H1 (cell line): ENCODE data around the gene EXOSC5. TPM values are rescaled to one million over a fixed set of nuclear protein-coding genes. Genes with fewer than 3 reads are reported as not detected.

Experiments used
- CTCF ChIA-PET: fragments of 300-600 bp; sonication (Branson Sonifier 250); formaldehyde crosslinking; loops from one replicate; lab custom pipeline; 2021; ENCODE audit not compliant: partially characterized antibody; lab: Charles Lee
- POLR2A ChIA-PET: fragments of 300-600 bp; sonication (Branson Sonifier 250); formaldehyde crosslinking; loops from one replicate; lab custom pipeline; 2021; ENCODE audit warnings: inconsistent platforms; ENCODE audit not compliant: partially characterized antibody; lab: Charles Lee
- DNase-seq, 2 experiments: peaks; one replicate each; pipeline versions ENCODE4 v3.0.0 to v3.0.0-alpha.2; 2010 to 2022; ENCODE audit warnings: low spot score in 2 of 2, low read depth in 1 of 2, mixed read lengths in 1 of 2
- FAIRE-seq: peaks from 2 replicates; lab custom pipeline; 2011; peaks lifted over from hg19 to GRCh38; lab: Jason Lieb, UNC
- H2AFZ ChIP-seq: 2 replicates; pipeline ENCODE4 v1.8.1; 2012; ENCODE audit warnings: low read length, inconsistent platforms
- H2AK5ac ChIP-seq: 2 replicates; pipeline ENCODE4 v1.6.1; 2013; ENCODE audit warnings: low read depth, low read length
- H2BK120ac ChIP-seq: replicated peaks from 2 replicates; pipeline ENCODE3; 2013; ENCODE audit warnings: low read depth, low read length, inconsistent platforms
- H2BK12ac ChIP-seq: 2 replicates; pipeline ENCODE4 v1.6.1; 2013; ENCODE audit warnings: low read depth, low read length
- H2BK15ac ChIP-seq: 2 replicates; pipeline ENCODE4 v1.6.1; 2013; ENCODE audit warnings: low read length
- H2BK20ac ChIP-seq: 2 replicates; pipeline ENCODE4 v1.6.1; 2013; ENCODE audit warnings: low read length
- H2BK5ac ChIP-seq: 2 replicates; pipeline ENCODE4 v1.6.1; 2013; ENCODE audit warnings: low read depth, low read length
- H3K14ac ChIP-seq: 2 replicates; pipeline ENCODE4 v1.6.1; 2013; ENCODE audit warnings: inconsistent platforms; ENCODE audit not compliant: insufficient read length
- H3K18ac ChIP-seq: 2 replicates; pipeline ENCODE4 v1.6.1; 2013; ENCODE audit warnings: low read length; ENCODE audit errors: extremely low read depth
- H3K23ac ChIP-seq: 2 replicates; pipeline ENCODE4 v1.6.1; 2013; ENCODE audit warnings: inconsistent platforms; ENCODE audit not compliant: insufficient read length
- H3K23me2 ChIP-seq: 2 replicates; pipeline ENCODE4 v1.6.1; 2013; ENCODE audit warnings: low read depth, low read length
- H3K27ac ChIP-seq: 2 replicates; pipeline ENCODE4 v1.6.1; 2011; ENCODE audit warnings: low read depth, low read length, inconsistent platforms
- H3K27me3 ChIP-seq, 4 experiments: replicated peaks in 1 of 4; 1 replicate in 1 of 4; 2 replicates in 3 of 4; pipeline versions ENCODE4 v1.6.1 to v1.8.1; 2011 to 2013; ENCODE audit warnings: low read length in 3 of 4, mild to moderate bottlenecking in 3 of 4, inconsistent platforms in 2 of 4, mixed read lengths in 2 of 4, moderate library complexity in 1 of 4; ENCODE audit not compliant: control insufficient read depth in 3 of 4, insufficient read depth in 3 of 4; ENCODE audit errors: extremely low read depth in 1 of 4
- H3K36me3 ChIP-seq, 4 experiments: 2 replicates each; pipeline versions ENCODE4 v1.6.1 to v1.8.1; 2011 to 2013; ENCODE audit warnings: mild to moderate bottlenecking in 4 of 4, low read length in 3 of 4, moderate library complexity in 2 of 4, control low read depth in 1 of 4, inconsistent platforms in 1 of 4; ENCODE audit not compliant: insufficient read depth in 4 of 4, control insufficient read depth in 2 of 4
- H3K4ac ChIP-seq: replicated peaks from 2 replicates; pipeline ENCODE3; 2013; ENCODE audit warnings: low read length, low read depth, mixed read lengths, inconsistent platforms; ENCODE audit not compliant: insufficient read length
- H3K4me1 ChIP-seq, 4 experiments: replicated peaks in 1 of 4; 1 replicate in 1 of 4; 2 replicates in 3 of 4; pipeline versions ENCODE4 v1.6.1 to v1.8.1; 2011 to 2013; ENCODE audit warnings: low read length in 3 of 4, inconsistent platforms in 2 of 4, mixed read lengths in 1 of 4; ENCODE audit not compliant: insufficient read depth in 4 of 4, control insufficient read depth in 3 of 4
- H3K4me2 ChIP-seq, 2 experiments: 2 replicates each; pipeline versions ENCODE4 v1.6.1 to v1.8.1; 2011 to 2013; ENCODE audit warnings: low read depth in 2 of 2, low read length in 2 of 2, control low read depth in 1 of 2, inconsistent platforms in 1 of 2, mild to moderate bottlenecking in 1 of 2; ENCODE audit not compliant: insufficient read depth in 1 of 2
- H3K4me3 ChIP-seq, 4 experiments: fragments of 200-600, 300-600 bp in 1 of 4; sonication (generic), shearing (Covaris generic), sonication (Bioruptor Twin) in 1 of 4; 2 replicates each; pipeline versions ENCODE4 v1.5.1 to v1.8.1; 2011 to 2016; ENCODE audit warnings: low read length in 4 of 4, low read depth in 3 of 4, control low read depth in 2 of 4, inconsistent platforms in 2 of 4, mild to moderate bottlenecking in 2 of 4, mixed read lengths in 1 of 4, moderate library complexity in 1 of 4; ENCODE audit not compliant: insufficient read depth in 2 of 4; ENCODE audit errors: extremely low read depth in 1 of 4
- H3K56ac ChIP-seq: replicated peaks from 2 replicates; pipeline ENCODE3; 2013; ENCODE audit warnings: low read depth, mild to moderate bottlenecking, mixed read lengths, low read length, inconsistent platforms; ENCODE audit not compliant: insufficient read length
- H3K79me1 ChIP-seq: 2 replicates; pipeline ENCODE4 v1.6.1; 2013; ENCODE audit warnings: low read depth, low read length, control low read depth
- H3K79me2 ChIP-seq, 2 experiments: 2 replicates each; pipeline versions ENCODE4 v1.6.1 to v1.8.1; 2012 to 2013; ENCODE audit warnings: low read length in 2 of 2, mild to moderate bottlenecking in 2 of 2, inconsistent platforms in 1 of 2; ENCODE audit not compliant: insufficient read depth in 2 of 2, control insufficient read depth in 1 of 2
- H3K9ac ChIP-seq, 4 experiments: replicated peaks in 1 of 4; 1 replicate in 1 of 4; 2 replicates in 3 of 4; pipeline versions ENCODE4 v1.6.1 to v1.8.1; 2011 to 2013; ENCODE audit warnings: low read depth in 3 of 4, low read length in 3 of 4, control low read depth in 2 of 4, mild to moderate bottlenecking in 2 of 4, moderate library complexity in 2 of 4, inconsistent platforms in 1 of 4; ENCODE audit errors: extremely low read depth in 1 of 4
- H3K9me3 ChIP-seq, 2 experiments: 2 replicates each; pipeline versions ENCODE4 v1.6.1 to v1.8.1; 2012 to 2013; ENCODE audit warnings: mild to moderate bottlenecking in 2 of 2, moderate library complexity in 2 of 2, control low read depth in 1 of 2, inconsistent platforms in 1 of 2, low read depth in 1 of 2, low read length in 1 of 2, mixed read lengths in 1 of 2; ENCODE audit not compliant: insufficient read depth in 2 of 2
- H4K20me1 ChIP-seq, 2 experiments: replicated peaks in 1 of 2; 2 replicates each; pipeline versions ENCODE3 to v1.8.1; 2011 to 2013; ENCODE audit warnings: inconsistent platforms in 2 of 2, low read length in 2 of 2, mild to moderate bottlenecking in 1 of 2; ENCODE audit not compliant: insufficient read depth in 2 of 2, control insufficient read depth in 1 of 2
- H4K5ac ChIP-seq: 2 replicates; pipeline ENCODE4 v1.6.1; 2013; ENCODE audit warnings: low read length, low read depth, mixed read lengths, inconsistent platforms; ENCODE audit not compliant: insufficient read length
- H4K8ac ChIP-seq: 2 replicates; pipeline ENCODE4 v1.8.0; 2013; ENCODE audit warnings: mild to moderate bottlenecking, moderate library complexity, low read length, inconsistent platforms; ENCODE audit not compliant: insufficient read depth; ENCODE audit errors: extremely low read depth
- H4K91ac ChIP-seq: replicated peaks from 2 replicates; pipeline ENCODE3; 2013; ENCODE audit warnings: low read length, mixed read lengths, inconsistent platforms; ENCODE audit not compliant: insufficient read length
- CREB1 ChIP-seq: IDR thresholded peaks from 2 replicates; pipeline ENCODE4 v1.6.1; 2012; ENCODE audit warnings: inconsistent platforms
- FOSL1 ChIP-seq: IDR thresholded peaks from 2 replicates; pipeline ENCODE4 v1.6.1; 2011; ENCODE audit warnings: mild to moderate bottlenecking, low read depth, low read length, moderate library complexity; ENCODE audit not compliant: insufficient read depth
- HDAC6 ChIP-seq: IDR thresholded peaks from one replicate; pipeline ENCODE4 v1.7.1; 2012; ENCODE audit warnings: low read depth, mild to moderate bottlenecking, inconsistent platforms, low read length, moderate library complexity
- NANOG ChIP-seq: IDR thresholded peaks from 2 replicates; pipeline ENCODE4 v1.6.1; 2011; ENCODE audit warnings: low read length, low read depth, mild to moderate bottlenecking, inconsistent platforms; ENCODE audit not compliant: insufficient read depth, poor library complexity, severe bottlenecking
- RNF2 ChIP-seq: fragments of 200-900, 300-1000 bp; sonication (generic); IDR thresholded peaks from 2 replicates; pipeline ENCODE4 v1.7.1; 2016; ENCODE audit warnings: borderline replicate concordance, low read depth, mild to moderate bottlenecking, antibody characterized with exemption, low read length; ENCODE audit not compliant: poor library complexity, severe bottlenecking; ENCODE audit errors: missing control alignments
- WGBS, 2 experiments: shearing (Covaris generic) in 1 of 2; methylation state at CpG; one replicate each; pipeline versions ENCODE4 v1.1.6 to v1.1.7; 2013 to 2015; ENCODE audit warnings: low lambda C conversion rate in 2 of 2, mixed read lengths in 2 of 2, inconsistent platforms in 1 of 2, low coverage in 1 of 2, missing lambda C conversion rate in 1 of 2; ENCODE audit not compliant: insufficient replicate concordance in 2 of 2, insufficient coverage in 1 of 2, insufficient read length in 1 of 2; ENCODE audit errors: extremely low coverage in 1 of 2, missing lambda C conversion rate in 1 of 2; 5-methylcytosine and 5-hydroxymethylcytosine counted together
- polyA plus RNA-seq, 7 experiments: library from polyadenylated mRNA; depleted of rRNA in 3 of 7; stranded (reverse) in 5 of 7; unstranded in 2 of 7; fragments of >200 nt in 5 of 7; fragments of 200-250 nt in 2 of 7; gene quantifications; 1 replicate in 5 of 7; 2 replicates in 1 of 7; 4 replicates in 1 of 7; pipeline versions ENCODE4 v1.2.1 to v1.2.3, GENCODE V29; 2011 to 2013; ENCODE audit warnings: missing spikeins in 2 of 7, mixed read lengths in 2 of 7
- total RNA-seq: library from RNA; stranded (reverse); fragmentation: NEBNext Ultra II Directional; extraction: Animal tissue kit (Norgen Biotek cat#: 25700); gene quantifications from 2 replicates; pipeline ENCODE4 v1.2.1, GENCODE V29; 2021

The EXOSC5 gene
- total and polyA plus RNA-seq, 2 of the 8 experiments (the other 6 are each of a cell fraction or from before 2014, with no cell fraction given), result 56.2 to 92.8 TPM

DNA sequence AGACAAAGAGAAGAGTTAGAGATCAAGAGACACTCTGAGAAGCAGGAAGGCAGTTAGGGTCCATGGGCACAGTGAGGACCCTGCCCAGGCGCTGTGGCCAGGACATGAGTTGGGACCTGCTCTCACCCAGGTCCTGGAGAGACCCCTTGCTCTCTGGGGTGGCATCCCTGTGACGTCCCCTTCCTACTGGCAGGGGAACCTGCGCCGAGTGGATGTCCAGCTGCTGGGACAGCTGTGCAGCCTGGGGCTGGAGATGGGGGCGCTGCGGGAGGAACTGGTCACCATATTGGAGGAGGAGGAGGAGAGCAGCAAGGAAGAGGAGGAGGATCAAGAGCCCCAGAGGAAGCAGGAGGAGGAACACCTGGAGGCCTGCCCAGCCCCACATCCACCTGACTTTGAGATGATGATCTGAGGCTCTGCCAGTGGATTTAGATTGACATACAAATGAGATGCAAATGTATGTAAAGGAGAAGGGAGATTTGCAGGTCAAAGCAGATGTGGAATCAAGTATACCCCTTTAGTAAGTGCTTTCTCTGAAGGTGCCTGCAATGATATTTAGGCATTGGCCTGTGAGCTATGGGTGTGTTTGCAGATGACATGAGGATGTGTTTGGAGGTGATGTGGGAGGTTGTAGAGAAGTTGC lies 46.8 kb upstream of the EXOSC5 start:
- H3K4me3 ChIP-seq, result no peak overlapping the region
- H3K36me3 ChIP-seq, result no peaks in the 10 kb centered on the region
- no peak overlapping the region for H2BK15ac ChIP-seq
- TF ChIP-seq HDAC6, result no peak
- TF ChIP-seq NANOG, result no peak
- TF ChIP-seq FOSL1, result no peak
- no peak for TF ChIP-seq CREB1
- no peak for TF ChIP-seq RNF2
- H2BK20ac ChIP-seq, result no peak overlapping the region
- H2AFZ ChIP-seq, result no peak overlapping the region
- no peaks in the 10 kb centered on the region for H3K23me2 ChIP-seq
- H3K27me3 ChIP-seq, result 0 out of 7 replicates have a peak, but pooled peaks cover 0 to 3% (median 0%) of the 10 kb centered on the region in 4 experiments
- no peak overlapping the region for H3K56ac ChIP-seq
- no peak overlapping the region for H3K18ac ChIP-seq
- no peak overlapping the region for H3K23ac ChIP-seq
- ChIA-PET POLR2A (no interaction called here), CTCF (interaction anchor here (0.6 to 20.4 kb wide), 2 partner anchors 95 to 121 kb away, joined by 4 to 364 read pairs; no protein-coding TSS in a partner anchor)
- DNase-seq, result no peak
- 0 out of 4 replicates have a peak, but pooled peaks cover 0 to under 1% of the 10 kb centered on the region in 2 experiments for H3K79me2 ChIP-seq
- H2BK120ac ChIP-seq, result no peak overlapping the region
- H2BK5ac ChIP-seq, result no peak overlapping the region
- H4K20me1 ChIP-seq, result no peaks in the 10 kb centered on the region
- H3K27ac ChIP-seq, result no peak overlapping the region
- H4K5ac ChIP-seq, result no peak overlapping the region
- H3K4me2 ChIP-seq, result no peak overlapping the region
- no peaks in the 10 kb centered on the region for H3K79me1 ChIP-seq
- FAIRE-seq, result no peak
- H4K8ac ChIP-seq, result no peak overlapping the region
- H4K91ac ChIP-seq, result no peak overlapping the region
- 68% methylated on average over 6 of the region's 6 CpGs; no CpG with 5 or more reads in 1 of the 2 experiments for WGBS, 2 experiments
- H3K4me1 ChIP-seq, result no peaks in the 10 kb centered on the region
- no peak overlapping the region for H2BK12ac ChIP-seq
- H3K9ac ChIP-seq, result no peak overlapping the region
- no peak overlapping the region for H3K14ac ChIP-seq
- no peaks in the 10 kb centered on the region for H3K9me3 ChIP-seq
- H2AK5ac ChIP-seq, result no peak overlapping the region
- H3K4ac ChIP-seq, result no peak overlapping the region
